OCI-LY7 (cell line): ENCODE results near the gene ATP12A. TPM values are rescaled to one million over a fixed set of nuclear protein-coding genes. Genes with fewer than 3 reads are reported as not detected.
A peak's percentile ranks its signal among the peaks of the same experiment; 100 is the strongest.

ENCODE experiments used
- BruUV-seq: library from RNA; stranded (reverse); fragments of 400-500 nt; replicated peaks from 2 replicates; lab custom pipeline; 2021; lab: Mats Ljungman, UMichigan
- CTCF ChIA-PET: fragments of 300-600 bp; sonication (Branson Sonifier 250); formaldehyde crosslinking; loops from one replicate; lab custom pipeline; 2022; ENCODE audit warnings: antibody characterized with exemption; ENCODE audit not compliant: unreplicated experiment; lab: Charles Lee
- POLR2A ChIA-PET: fragments of 300-600 bp; sonication (Branson Sonifier 250); formaldehyde crosslinking; loops from one replicate; lab custom pipeline; 2022; ENCODE audit warnings: antibody characterized with exemption; lab: Charles Lee
- DNase-seq: peaks from one replicate; pipeline ENCODE4 v3.0.0-alpha.2; 2015; ENCODE audit warnings: low spot score
- H2AFZ ChIP-seq: fragments of 200-600 bp; sonication (generic), shearing (Covaris generic); 2 replicates; pipeline ENCODE4 v1.6.1; 2014; ENCODE audit warnings: mild to moderate bottlenecking, antibody characterized with exemption, low read length, moderate library complexity
- H3K27ac ChIP-seq: fragments of 200-600 bp; sonication (generic); 2 replicates; pipeline ENCODE4 v1.5.1; 2014; ENCODE audit warnings: mixed run types, low read depth, mild to moderate bottlenecking, moderate library complexity, low read length, inconsistent platforms; ENCODE audit not compliant: poor library complexity, severe bottlenecking
- H3K36me3 ChIP-seq: fragments of 200-600 bp; sonication (generic); 2 replicates; pipeline ENCODE4 v1.6.1; 2014; ENCODE audit warnings: mild to moderate bottlenecking, antibody characterized with exemption, low read length, moderate library complexity, mixed read lengths; ENCODE audit not compliant: insufficient read depth
- H3K4me1 ChIP-seq: fragments of 200-600 bp; sonication (generic); 2 replicates; pipeline ENCODE4 v1.5.1; 2014; ENCODE audit warnings: mild to moderate bottlenecking, low read length; ENCODE audit not compliant: insufficient read depth, poor library complexity, severe bottlenecking
- H3K4me2 ChIP-seq: fragments of 200-600 bp; sonication (generic); 2 replicates; pipeline ENCODE4 v1.6.1; 2014; ENCODE audit warnings: mild to moderate bottlenecking, low read length
- H3K4me3 ChIP-seq: fragments of 200-600 bp; sonication (generic); 2 replicates; pipeline ENCODE4 v1.5.1; 2014; ENCODE audit warnings: mild to moderate bottlenecking, low read depth, low read length; ENCODE audit not compliant: poor library complexity, severe bottlenecking
- H3K79me2 ChIP-seq: fragments of 200-600 bp; sonication (generic); 2 replicates; pipeline ENCODE4 v1.6.1; 2016; ENCODE audit warnings: low read depth, mild to moderate bottlenecking, low read length, moderate library complexity, mixed read lengths; ENCODE audit not compliant: insufficient read depth
- H3K9me2 ChIP-seq: fragments of 200-600 bp; sonication (generic); 2 replicates; pipeline ENCODE4 v1.6.1; 2016; ENCODE audit warnings: mild to moderate bottlenecking, low read length, mixed read lengths; ENCODE audit not compliant: insufficient read depth
- H3K9me3 ChIP-seq: fragments of 200-600 bp; sonication (generic); 2 replicates; pipeline ENCODE4 v1.6.1; 2014; ENCODE audit warnings: mild to moderate bottlenecking, mixed run types, low read length, mixed read lengths
- H4K20me1 ChIP-seq: fragments of 200-600 bp; sonication (generic); 2 replicates; pipeline ENCODE4 v1.6.1; 2014; ENCODE audit warnings: mild to moderate bottlenecking, antibody characterized with exemption, low read length, moderate library complexity, mixed read lengths; ENCODE audit not compliant: insufficient read depth
- EZH2phosphoT487 ChIP-seq: fragments of 200-600 bp; sonication (generic); IDR thresholded peaks from 2 replicates; pipeline ENCODE4 v1.6.1; 2018; ENCODE audit warnings: low read depth, borderline replicate concordance, mild to moderate bottlenecking, mixed run types, antibody characterized with exemption, low read length, moderate library complexity, mixed read lengths
- intact Hi-C: fragments of 100-400 bp; cut with micrococcal nuclease; formaldehyde crosslinking; loops from one replicate; pipeline ENCODE4 v1.10.0; 2022; ENCODE audit not compliant: unreplicated experiment
- total RNA-seq, 2 experiments: library from RNA; depleted of rRNA in 1 of 2; stranded (reverse); fragments of >200 nt in 1 of 2; shearing (Covaris generic) in 1 of 2; gene quantifications; 2 replicates each; pipeline ENCODE4 v1.2.3, GENCODE V29; 2014 to 2022
- TF ChIP-seq, protein P1 (sequence below): fragments of 200-600 bp; sonication (generic); conservative IDR thresholded peaks from 2 replicates; pipeline ENCODE4 v1.5.1; 2014; ENCODE audit warnings: mild to moderate bottlenecking, antibody characterized with exemption, low read length, moderate library complexity, mixed read lengths

The ATP12A gene
- total RNA-seq, 2 experiments from 2014 or later: not detected

DNA sequence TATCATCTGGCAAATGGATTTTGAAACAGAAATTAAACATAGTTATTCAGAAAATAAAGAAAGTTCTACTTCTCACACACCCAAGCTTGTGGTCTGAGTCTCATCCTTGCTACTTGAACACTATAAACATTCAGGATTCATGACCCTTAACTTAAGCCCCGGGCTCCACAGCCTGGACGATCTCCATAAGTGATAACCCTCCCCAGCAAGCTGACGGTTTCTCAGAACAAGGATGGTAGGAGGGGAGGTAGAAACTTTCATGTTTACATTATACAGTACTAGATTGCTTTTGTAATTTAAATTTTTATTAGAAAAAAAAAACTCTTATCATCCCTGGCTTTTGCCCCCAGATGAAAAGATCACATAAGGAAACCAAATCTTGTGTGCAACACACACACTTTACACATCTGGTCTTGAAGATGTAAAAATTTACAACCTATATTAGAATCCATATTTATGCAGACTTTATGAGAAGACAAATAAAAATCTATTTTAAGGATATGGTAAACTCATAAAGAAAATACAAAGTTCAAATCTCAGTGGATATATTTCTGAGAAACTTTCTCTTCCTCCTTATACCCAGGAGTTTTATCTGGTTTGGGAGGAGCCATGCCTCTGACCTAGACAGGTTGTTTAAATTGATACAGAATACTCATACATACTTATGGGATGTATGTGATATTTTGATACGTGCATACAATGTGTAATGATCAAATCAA lies 20.0 kb upstream of the ATP12A start:
- Histone ChIP-seq H2AFZ (peak overlapping the region; percentile 90), H3K9me3 (no peaks in the 10 kb centered on the region), H3K79me2 (no peaks in the 10 kb centered on the region), H4K20me1 (no peaks in the 10 kb centered on the region), H3K4me2 (peak overlapping the region; percentile 50), H3K4me1 (peaks cover 67% of the 10 kb centered on the region), H3K4me3 (no peak overlapping the region), H3K9me2 (no peaks in the 10 kb centered on the region), H3K36me3 (no peaks in the 10 kb centered on the region), H3K27ac (peak overlapping the region; percentile 11)
- intact Hi-C loops: loop anchor here (10.0 kb wide), 1 partner anchor 1285 kb away; no protein-coding TSS in a partner anchor
- TF ChIP-seq, protein P1, sequence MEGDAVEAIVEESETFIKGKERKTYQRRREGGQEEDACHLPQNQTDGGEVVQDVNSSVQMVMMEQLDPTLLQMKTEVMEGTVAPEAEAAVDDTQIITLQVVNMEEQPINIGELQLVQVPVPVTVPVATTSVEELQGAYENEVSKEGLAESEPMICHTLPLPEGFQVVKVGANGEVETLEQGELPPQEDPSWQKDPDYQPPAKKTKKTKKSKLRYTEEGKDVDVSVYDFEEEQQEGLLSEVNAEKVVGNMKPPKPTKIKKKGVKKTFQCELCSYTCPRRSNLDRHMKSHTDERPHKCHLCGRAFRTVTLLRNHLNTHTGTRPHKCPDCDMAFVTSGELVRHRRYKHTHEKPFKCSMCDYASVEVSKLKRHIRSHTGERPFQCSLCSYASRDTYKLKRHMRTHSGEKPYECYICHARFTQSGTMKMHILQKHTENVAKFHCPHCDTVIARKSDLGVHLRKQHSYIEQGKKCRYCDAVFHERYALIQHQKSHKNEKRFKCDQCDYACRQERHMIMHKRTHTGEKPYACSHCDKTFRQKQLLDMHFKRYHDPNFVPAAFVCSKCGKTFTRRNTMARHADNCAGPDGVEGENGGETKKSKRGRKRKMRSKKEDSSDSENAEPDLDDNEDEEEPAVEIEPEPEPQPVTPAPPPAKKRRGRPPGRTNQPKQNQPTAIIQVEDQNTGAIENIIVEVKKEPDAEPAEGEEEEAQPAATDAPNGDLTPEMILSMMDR: no peak
- no peak for TF ChIP-seq EZH2phosphoT487
- CTCF ChIA-PET: no interaction called here
- no peak for DNase-seq
- POLR2A ChIA-PET: interaction anchor here (0.9 to 1.7 kb wide), 4 partner anchors 15 to 445 kb away, joined by 3 to 6 read pairs (median 4); no protein-coding TSS in a partner anchor
- no TSS peak for BruUV-seq

DNA sequence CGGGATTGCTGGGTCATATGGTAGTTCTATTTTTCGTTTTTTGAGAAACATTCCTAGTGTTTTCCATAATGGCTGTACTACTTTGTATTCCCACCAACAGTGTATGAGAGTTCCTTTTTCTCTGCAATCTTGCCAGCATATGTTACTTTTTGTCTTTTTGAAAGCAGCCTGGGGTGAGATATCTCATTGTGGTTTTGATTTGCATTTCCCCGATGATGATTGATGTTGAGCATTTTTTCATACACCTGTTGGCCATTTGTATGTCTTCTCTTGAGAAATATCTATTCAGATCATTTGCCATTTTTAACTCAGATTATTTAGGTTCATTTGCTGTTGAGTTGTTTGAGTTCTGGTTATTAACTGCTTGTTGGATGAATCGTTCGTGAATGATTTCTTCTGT lies 18.5 kb upstream of the ATP12A start:
- DNase-seq: peak; percentile 65
- no TSS peak for BruUV-seq
- ChIA-PET POLR2A (interaction anchor here (1.3 to 1.7 kb wide), 3 partner anchors 18 to 50 kb away, joined by 3 to 8 read pairs (median 6); no protein-coding TSS in a partner anchor), CTCF (no interaction called here)
- no peaks in the 10 kb centered on the region for H3K79me2 ChIP-seq
- intact Hi-C loops: loop anchor here (10.0 kb wide), 1 partner anchor 1287 kb away; no protein-coding TSS in a partner anchor
- no peaks in the 10 kb centered on the region for H3K9me3 ChIP-seq
- TF ChIP-seq EZH2phosphoT487: no peak
- TF ChIP-seq, protein P1: no peak
- peak overlapping the region; percentile 53 for H3K4me3 ChIP-seq
- H3K9me2 ChIP-seq: no peaks in the 10 kb centered on the region
- H3K36me3 ChIP-seq: no peaks in the 10 kb centered on the region
- peak overlapping the region; percentile 82 for H3K4me2 ChIP-seq
- H3K27ac ChIP-seq: peak overlapping the region; percentile 80
- H4K20me1 ChIP-seq: no peaks in the 10 kb centered on the region
- H2AFZ ChIP-seq: peak overlapping the region; percentile 84; the same call in 1 of the 2 replicates
- peaks cover 78% of the 10 kb centered on the region for H3K4me1 ChIP-seq
